Fibroblast of lung (primary cell): ENCODE measurements around the gene TRPM5. TPM values are rescaled to one million over a fixed set of nuclear protein-coding genes. Genes with fewer than 3 reads are reported as not detected.

Source experiments
- DNase-seq, 2 donors: peaks; one replicate each; pipeline versions ENCODE4 v3.0.0 to v3.0.0-alpha.2; 2010; ENCODE audit warnings: low read depth in 2 of 2
- H2AFZ ChIP-seq: 2 replicates; pipeline ENCODE4 v1.5.1; 2012; ENCODE audit warnings: low read length, control low read depth, inconsistent platforms
- H3K27ac ChIP-seq: 2 replicates; pipeline ENCODE4 v1.5.1; 2011; ENCODE audit warnings: low read length, control low read depth; ENCODE audit not compliant: insufficient read depth
- H3K27me3 ChIP-seq: 2 replicates; pipeline ENCODE4 v1.5.1; 2011; ENCODE audit warnings: mild to moderate bottlenecking, low read length; ENCODE audit not compliant: control insufficient read depth, insufficient read depth
- H3K36me3 ChIP-seq: 2 replicates; pipeline ENCODE4 v1.5.1; 2011; ENCODE audit warnings: low read length; ENCODE audit not compliant: control insufficient read depth, insufficient read depth
- H3K4me1 ChIP-seq: 2 replicates; pipeline ENCODE4 v1.5.1; 2011; ENCODE audit warnings: low read length; ENCODE audit not compliant: control insufficient read depth, insufficient read depth; ENCODE audit errors: extremely low read depth
- H3K4me2 ChIP-seq: 2 replicates; pipeline ENCODE4 v1.5.1; 2011; ENCODE audit warnings: low read length, control low read depth; ENCODE audit not compliant: insufficient read depth; ENCODE audit errors: extremely low read depth
- H3K4me3 ChIP-seq, 4 experiments: fragments of 200-600 bp in 1 of 4; sonication (generic) in 1 of 4; replicated peaks in 1 of 4; 2 replicates each; pipeline ENCODE4 v1.5.1; 2011 to 2016; ENCODE audit warnings: low read length in 4 of 4, low read depth in 3 of 4, mild to moderate bottlenecking in 3 of 4, control low read depth in 2 of 4, inconsistent platforms in 1 of 4, mixed read lengths in 1 of 4; ENCODE audit not compliant: insufficient read depth in 1 of 4; ENCODE audit errors: control extremely low read depth in 1 of 4
- H3K79me2 ChIP-seq: 2 replicates; pipeline ENCODE4 v1.5.1; 2012; ENCODE audit warnings: mild to moderate bottlenecking, low read length, inconsistent platforms; ENCODE audit not compliant: control insufficient read depth, insufficient read depth
- H3K9ac ChIP-seq: 2 replicates; pipeline ENCODE4 v1.5.1; 2011; ENCODE audit warnings: mild to moderate bottlenecking, low read length, control low read depth; ENCODE audit not compliant: insufficient read depth
- H3K9me3 ChIP-seq: 2 replicates; pipeline ENCODE4 v1.5.1; 2012; ENCODE audit warnings: low read depth, low read length; ENCODE audit not compliant: control insufficient read depth, insufficient read depth
- H4K20me1 ChIP-seq: 2 replicates; pipeline ENCODE4 v1.5.1; 2011; ENCODE audit warnings: low read length; ENCODE audit not compliant: control insufficient read depth, insufficient read depth; ENCODE audit errors: extremely low read depth
- CTCF ChIP-seq, 2 donors: IDR thresholded peaks in 1 of 2; conservative IDR thresholded peaks in 1 of 2; 1 replicate in 1 of 2; 2 replicates in 1 of 2; pipeline ENCODE4 v1.5.1; 2011 to 2012; ENCODE audit warnings: low read length in 2 of 2, control low read depth in 1 of 2, inconsistent platforms in 1 of 2, low read depth in 1 of 2, mild to moderate bottlenecking in 1 of 2
- EZH2 ChIP-seq: IDR thresholded peaks from 2 replicates; pipeline ENCODE4 v1.5.1; 2012; ENCODE audit warnings: low read length, control low read depth, mild to moderate bottlenecking; ENCODE audit errors: missing control alignments
- polyA plus RNA-seq, 2 donors: library from polyadenylated mRNA; depleted of rRNA in 1 of 2; stranded (reverse) in 1 of 2; unstranded in 1 of 2; fragments of >200 nt; gene quantifications; 2 replicates each; pipeline ENCODE4 v1.2.1, GENCODE V29; 2011 to 2012; ENCODE audit warnings: missing spikeins in 1 of 2
- total RNA-seq: library from RNA; depleted of rRNA; stranded (reverse); fragments of >200 nt; gene quantifications from 2 replicates; pipeline ENCODE4 v1.2.1, GENCODE V29; 2014

TRPM5 gene
- total and polyA plus RNA-seq, 2 donors (not counting 1 experiment from before 2014, with no cell fraction given): not detected

GRCh38 chr11:2426221-2426620 lies 18.1 kb downstream of the TRPM5 start:
- no peaks in the 10 kb centered on the region for H3K4me1 ChIP-seq
- no peaks in the 10 kb centered on the region for H3K27me3 ChIP-seq
- H4K20me1 ChIP-seq: no peaks in the 10 kb centered on the region
- no peak overlapping the region for H3K4me3 ChIP-seq
- H2AFZ ChIP-seq: no peak overlapping the region
- TF ChIP-seq EZH2: no peak
- TF ChIP-seq CTCF (conservative IDR thresholded peaks at IDR 0.05 in 1 of 2, IDR thresholded peaks at IDR 0.05 in 1 of 2; ENCODE audit: low read depth in 1 of 2, low read length in 2 of 2): no peak
- no peak overlapping the region for H3K4me2 ChIP-seq
- no peak overlapping the region for H3K9ac ChIP-seq
- H3K79me2 ChIP-seq: no peaks in the 10 kb centered on the region
- H3K9me3 ChIP-seq: no peaks in the 10 kb centered on the region
- no peaks in the 10 kb centered on the region for H3K36me3 ChIP-seq
- DNase-seq: no peak
- no peak overlapping the region for H3K27ac ChIP-seq

- no peak overlapping the region for H2AFZ ChIP-seq
- H3K9ac ChIP-seq: no peak overlapping the region
- no peak overlapping the region for H3K4me3 ChIP-seq
- H3K27me3 ChIP-seq: no peaks in the 10 kb centered on the region
- TF ChIP-seq EZH2: no peak
- no peak for TF ChIP-seq CTCF (conservative IDR thresholded peaks at IDR 0.05 in 1 of 2, IDR thresholded peaks at IDR 0.05 in 1 of 2; ENCODE audit: low read depth in 1 of 2, low read length in 2 of 2)
- H3K4me1 ChIP-seq: no peaks in the 10 kb centered on the region
- no peak overlapping the region for H3K4me2 ChIP-seq
- H3K27ac ChIP-seq: no peak overlapping the region
- H3K79me2 ChIP-seq: no peaks in the 10 kb centered on the region
- DNase-seq: no peak
- no peaks in the 10 kb centered on the region for H4K20me1 ChIP-seq
- no peaks in the 10 kb centered on the region for H3K36me3 ChIP-seq
- H3K9me3 ChIP-seq: no peaks in the 10 kb centered on the region
These were observed 18.8 kb downstream of the TRPM5 start for GRCh38 chr11:2425506-2425905.

GRCh38 chr11:2424811-2425495 lies 19.4 kb downstream of the TRPM5 start:
- Histone ChIP-seq H3K9me3 (no peaks in the 10 kb centered on the region), H3K79me2 (no peaks in the 10 kb centered on the region), H3K27ac (no peak overlapping the region), H3K4me2 (no peak overlapping the region), H2AFZ (no peak overlapping the region), H3K4me1 (no peaks in the 10 kb centered on the region), H3K4me3 (no peak overlapping the region), H3K27me3 (no peaks in the 10 kb centered on the region), H3K9ac (no peak overlapping the region), H4K20me1 (no peaks in the 10 kb centered on the region), H3K36me3 (no peaks in the 10 kb centered on the region)
- TF ChIP-seq EZH2 (no peak), CTCF (conservative IDR thresholded peaks at IDR 0.05 in 1 of 2, IDR thresholded peaks at IDR 0.05 in 1 of 2; ENCODE audit: low read depth in 1 of 2, low read length in 2 of 2) (no peak)
- DNase-seq: no peak
